HepG2 (cell line): Measurements from ENCODE around the gene NAA38. TPM values are rescaled to one million over a fixed set of nuclear protein-coding genes. Genes with fewer than 3 reads are reported as not detected.

ENCODE experiments used
- ATF7 ChIP-seq, 2 experiments: fragments of 450-650 bp in 1 of 2; sonication (generic) in 1 of 2; formaldehyde crosslinking in 1 of 2; IDR thresholded peaks; 2 replicates each; pipeline versions ENCODE4 v1.4.0 to v1.6.1; 2016 to 2020; ENCODE audit warnings: antibody characterized with exemption in 1 of 2, mild to moderate bottlenecking in 1 of 2, missing genetic modification reagents in 1 of 2
- IKZF4 ChIP-seq: sonication (generic); formaldehyde crosslinking; IDR thresholded peaks from 2 replicates; pipeline ENCODE4 v1.5.1; 2020; ENCODE audit warnings: borderline replicate concordance, mild to moderate bottlenecking, low read depth, missing genetic modification reagents; ENCODE audit errors: not compliant biosample characterization
- KDM4B ChIP-seq: sonication (generic); formaldehyde crosslinking; IDR thresholded peaks from 2 replicates; pipeline ENCODE4 v1.4.0; 2020; ENCODE audit warnings: missing genetic modification reagents
- MEF2D ChIP-seq: sonication (generic); formaldehyde crosslinking; IDR thresholded peaks from 2 replicates; pipeline ENCODE4 v1.5.1; 2020; ENCODE audit warnings: mild to moderate bottlenecking, missing genetic modification reagents
- MEIS2 ChIP-seq: sonication (generic); formaldehyde crosslinking; IDR thresholded peaks from 2 replicates; pipeline ENCODE4 v1.9.0; 2021; ENCODE audit warnings: mild to moderate bottlenecking, missing genetic modification reagents
- MIER2 ChIP-seq: IDR thresholded peaks from 2 replicates; pipeline ENCODE4 v1.6.1; 2016; ENCODE audit warnings: missing biosample characterization, missing genetic modification reagents
- MIXL1 ChIP-seq: IDR thresholded peaks from 2 replicates; pipeline ENCODE4 v1.6.1; 2016
- MTF2 ChIP-seq: sonication (generic); formaldehyde crosslinking; IDR thresholded peaks from 2 replicates; pipeline ENCODE4 v1.5.0; 2020; ENCODE audit warnings: missing genetic modification reagents, borderline replicate concordance
- PRDM15 ChIP-seq: sonication (generic); formaldehyde crosslinking; IDR thresholded peaks from 2 replicates; pipeline ENCODE4 v1.4.0; 2020; ENCODE audit warnings: missing genetic modification reagents
- PTBP1 ChIP-seq: fragments of 200-400 bp; formaldehyde crosslinking; IDR thresholded peaks from 2 replicates; pipeline ENCODE4 v1.6.1; 2018; ENCODE audit warnings: low read length, low read depth; ENCODE audit not compliant: poor library complexity, severe bottlenecking
- REL ChIP-seq: sonication (generic); formaldehyde crosslinking; conservative IDR thresholded peaks from 2 replicates; pipeline ENCODE4 v1.8.0; 2022; ENCODE audit warnings: mild to moderate bottlenecking, missing genetic modification reagents, moderate library complexity
- RNF219 ChIP-seq: sonication (generic); formaldehyde crosslinking; IDR thresholded peaks from 2 replicates; pipeline ENCODE4 v1.5.0; 2020; ENCODE audit warnings: mild to moderate bottlenecking, missing genetic modification reagents
- RXRB ChIP-seq: IDR thresholded peaks from 2 replicates; pipeline ENCODE4 v1.6.1; 2016; ENCODE audit warnings: borderline replicate concordance, missing genetic modification reagents, missing compliant biosample characterization
- SNAPC2 ChIP-seq: sonication (generic); formaldehyde crosslinking; IDR thresholded peaks from 2 replicates; pipeline ENCODE4 v1.8.1; 2022; ENCODE audit warnings: mild to moderate bottlenecking, missing genetic modification reagents
- TSC22D2 ChIP-seq: sonication (generic); formaldehyde crosslinking; IDR thresholded peaks from 2 replicates; pipeline ENCODE4 v1.5.1; 2020; ENCODE audit warnings: missing genetic modification reagents, mild to moderate bottlenecking, borderline replicate concordance
- U2AF1 ChIP-seq: fragments of 200-400 bp; formaldehyde crosslinking; optimal IDR thresholded peaks from 2 replicates; pipeline ENCODE3; 2017; ENCODE audit warnings: mild to moderate bottlenecking, low read depth, low read length
- ZFP62 ChIP-seq: sonication (generic); formaldehyde crosslinking; IDR thresholded peaks from 2 replicates; pipeline ENCODE4 v1.4.0; 2020; ENCODE audit warnings: missing genetic modification reagents
- ZNF747 ChIP-seq: sonication (generic); formaldehyde crosslinking; IDR thresholded peaks from 2 replicates; pipeline ENCODE4 v1.8.1; 2023; ENCODE audit warnings: missing genetic modification reagents, mild to moderate bottlenecking, borderline replicate concordance
- ZNF780A ChIP-seq: sonication (generic); formaldehyde crosslinking; IDR thresholded peaks from 2 replicates; pipeline ENCODE4 v1.8.0; 2022; ENCODE audit warnings: mild to moderate bottlenecking, missing genetic modification reagents, moderate library complexity
- polyA plus RNA-seq, 8 experiments: library from polyadenylated mRNA; depleted of rRNA in 3 of 8; stranded (reverse) in 7 of 8; unstranded in 1 of 8; fragments of >200 nt; fragmentation: Illumina TruSeq in 4 of 8; extraction: Trizol in 4 of 8; gene quantifications; 2 replicates each; pipeline versions ENCODE4 v1.2.1 to v1.2.3, GENCODE V29; 2011 to 2016; ENCODE audit warnings: low read depth in 4 of 8, missing spikeins in 1 of 8, mixed read lengths in 1 of 8; ENCODE audit not compliant: insufficient read depth in 1 of 8
- total RNA-seq, 5 experiments: library from RNA; depleted of rRNA; stranded (reverse); fragments of >200 nt; fragmentation: Illumina TruSeq; extraction: Trizol; gene quantifications; 2 replicates each; pipeline ENCODE4 v1.2.3, GENCODE V29; 2016; ENCODE audit warnings: low read depth in 1 of 5
- TF ChIP-seq, protein P1 (sequence below): sonication (generic); formaldehyde crosslinking; IDR thresholded peaks from 2 replicates; pipeline ENCODE4 v1.8.1; 2023; ENCODE audit warnings: missing genetic modification reagents, inconsistent platforms, borderline replicate concordance
- TF ChIP-seq, protein P2 (sequence below): sonication (generic); formaldehyde crosslinking; IDR thresholded peaks from 2 replicates; pipeline ENCODE4 v1.8.0; 2022; ENCODE audit warnings: mild to moderate bottlenecking, missing genetic modification reagents

NAA38 gene
- total and polyA plus RNA-seq, 2 of the 13 experiments (the other 11 are each of a cell fraction or from before 2014, with no cell fraction given) = 46.9 to 91.6 TPM

DNA sequence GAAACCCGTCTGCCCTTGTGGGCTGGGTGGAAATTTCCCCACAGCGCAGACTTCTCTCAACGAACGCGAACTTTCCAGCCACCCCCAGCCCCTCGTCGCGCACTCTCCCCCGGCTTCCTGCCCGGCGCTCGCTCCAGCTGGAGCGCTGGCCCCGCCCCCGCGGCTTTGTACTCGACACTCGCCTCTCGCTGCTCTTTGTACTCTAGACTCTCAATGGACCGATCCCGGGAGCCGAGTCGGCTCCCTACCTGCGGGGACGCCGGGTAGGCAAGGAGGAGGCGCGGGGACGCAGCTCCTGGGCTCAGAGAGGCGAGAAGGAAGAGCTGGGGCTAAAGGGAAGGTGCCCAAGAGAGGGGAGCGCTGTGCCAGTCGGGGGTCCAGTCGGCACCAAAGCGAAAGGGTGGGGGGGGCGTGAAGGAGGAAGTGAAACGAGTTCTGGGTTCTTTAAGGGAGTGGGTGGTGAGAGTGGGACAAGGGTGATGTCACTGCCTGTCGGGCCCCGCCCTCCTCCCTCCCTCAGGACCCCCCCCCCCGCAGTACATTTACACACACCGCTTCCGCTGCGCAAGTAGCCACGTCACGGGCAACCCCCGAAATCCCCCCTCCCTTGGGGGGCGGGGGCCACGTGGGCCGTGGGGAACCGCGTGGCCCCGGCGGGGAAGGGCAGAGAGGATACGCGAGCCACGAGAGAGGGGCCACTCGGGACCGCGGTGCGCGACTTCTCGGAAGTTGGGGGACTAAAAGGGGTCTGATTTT is 13.6 kb downstream of the NAA38 start (continued):
- TF ChIP-seq ZNF780A (CRISPR knock-in tag) (0 out of 2 replicates have a peak, but pooled peaks have one; percentile 26), KDM4B (CRISPR knock-in tag) (no peak), MEIS2 (peak; percentile 18; the same call in 1 of the 2 replicates), PTBP1 (no peak), PRDM15 (CRISPR knock-in tag) (peak; percentile 88), REL (CRISPR knock-in tag) (0 out of 2 replicates have a peak, but pooled peaks have one; percentile 10), IKZF4 (CRISPR knock-in tag) (peak; percentile 76), MEF2D (0 out of 2 replicates have a peak, but pooled peaks have one; percentile 33), MIXL1 (CRISPR knock-in tag) (no peak), MIER2 (no peak), U2AF1 (peak; percentile 81), ZNF747 (CRISPR knock-in tag) (no peak), TSC22D2 (CRISPR knock-in tag) (no peak), ATF7 (IDR thresholded peaks at IDR 0.05) (no peak), ATF7 (CRISPR knock-in tag; IDR thresholded peaks at IDR 0.05) (peak; percentile 94), RNF219 (CRISPR knock-in tag) (no peak), RXRB (CRISPR knock-in tag) (peak; percentile 29; the same call in 1 of the 2 replicates), SNAPC2 (CRISPR knock-in tag) (no peak), MTF2 (CRISPR knock-in tag) (no peak), ZFP62 (CRISPR knock-in tag) (no peak)
- TF ChIP-seq, protein P1, sequence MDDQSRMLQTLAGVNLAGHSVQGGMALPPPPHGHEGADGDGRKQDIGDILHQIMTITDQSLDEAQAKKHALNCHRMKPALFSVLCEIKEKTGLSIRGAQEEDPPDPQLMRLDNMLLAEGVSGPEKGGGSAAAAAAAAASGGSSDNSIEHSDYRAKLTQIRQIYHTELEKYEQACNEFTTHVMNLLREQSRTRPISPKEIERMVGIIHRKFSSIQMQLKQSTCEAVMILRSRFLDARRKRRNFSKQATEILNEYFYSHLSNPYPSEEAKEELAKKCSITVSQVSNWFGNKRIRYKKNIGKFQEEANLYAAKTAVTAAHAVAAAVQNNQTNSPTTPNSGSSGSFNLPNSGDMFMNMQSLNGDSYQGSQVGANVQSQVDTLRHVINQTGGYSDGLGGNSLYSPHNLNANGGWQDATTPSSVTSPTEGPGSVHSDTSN (CRISPR knock-in tag) = no peak
- TF ChIP-seq, protein P2, sequence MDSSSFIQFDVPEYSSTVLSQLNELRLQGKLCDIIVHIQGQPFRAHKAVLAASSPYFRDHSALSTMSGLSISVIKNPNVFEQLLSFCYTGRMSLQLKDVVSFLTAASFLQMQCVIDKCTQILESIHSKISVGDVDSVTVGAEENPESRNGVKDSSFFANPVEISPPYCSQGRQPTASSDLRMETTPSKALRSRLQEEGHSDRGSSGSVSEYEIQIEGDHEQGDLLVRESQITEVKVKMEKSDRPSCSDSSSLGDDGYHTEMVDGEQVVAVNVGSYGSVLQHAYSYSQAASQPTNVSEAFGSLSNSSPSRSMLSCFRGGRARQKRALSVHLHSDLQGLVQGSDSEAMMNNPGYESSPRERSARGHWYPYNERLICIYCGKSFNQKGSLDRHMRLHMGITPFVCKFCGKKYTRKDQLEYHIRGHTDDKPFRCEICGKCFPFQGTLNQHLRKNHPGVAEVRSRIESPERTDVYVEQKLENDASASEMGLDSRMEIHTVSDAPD (CRISPR knock-in tag) = no peak
